Skeletal muscle tissue (tissue), 4 donors: Measurements from ENCODE around the gene SH2D6. TPM values are rescaled to one million over a fixed set of nuclear protein-coding genes. Genes with fewer than 3 reads are reported as not detected.

ENCODE experiments used
- H3K27ac ChIP-seq: one replicate; pipeline ENCODE4 v1.7.0; 2013; ENCODE audit warnings: mild to moderate bottlenecking, low read depth, low read length, inconsistent platforms
- H3K27me3 ChIP-seq, 3 donors: one replicate each; pipeline ENCODE4 v1.7.0; 2013; ENCODE audit warnings: low read length in 3 of 3; ENCODE audit not compliant: control insufficient read depth in 3 of 3, insufficient read depth in 3 of 3
- H3K36me3 ChIP-seq, 3 donors: one replicate each; pipeline ENCODE4 v1.7.0; 2013; ENCODE audit warnings: low read length in 3 of 3; ENCODE audit not compliant: control insufficient read depth in 3 of 3, insufficient read depth in 3 of 3
- H3K4me1 ChIP-seq, 3 donors: one replicate each; pipeline ENCODE4 v1.7.0; 2013; ENCODE audit warnings: low read length in 3 of 3, mild to moderate bottlenecking in 3 of 3; ENCODE audit not compliant: control insufficient read depth in 3 of 3, insufficient read depth in 3 of 3
- H3K4me3 ChIP-seq, 3 donors: one replicate each; pipeline ENCODE4 v1.7.0; 2013; ENCODE audit warnings: low read length in 3 of 3
- H3K9ac ChIP-seq, 3 donors: one replicate each; pipeline ENCODE4 v1.7.0; 2013; ENCODE audit warnings: low read length in 3 of 3, mild to moderate bottlenecking in 3 of 3, moderate library complexity in 2 of 3, low read depth in 1 of 3
- H3K9me3 ChIP-seq, 3 donors: one replicate each; pipeline ENCODE4 v1.7.0; 2013; ENCODE audit warnings: low read length in 3 of 3; ENCODE audit not compliant: control insufficient read depth in 3 of 3
- total RNA-seq: library from RNA; depleted of rRNA; stranded (reverse); fragments of >200 nt; gene quantifications from one replicate; pipeline ENCODE4 v1.2.3, GENCODE V29; 2014
- donor health status: Osteomylitis.

The SH2D6 gene
- total RNA-seq, 1 donor from 2014 or later, result not detected

DNA sequence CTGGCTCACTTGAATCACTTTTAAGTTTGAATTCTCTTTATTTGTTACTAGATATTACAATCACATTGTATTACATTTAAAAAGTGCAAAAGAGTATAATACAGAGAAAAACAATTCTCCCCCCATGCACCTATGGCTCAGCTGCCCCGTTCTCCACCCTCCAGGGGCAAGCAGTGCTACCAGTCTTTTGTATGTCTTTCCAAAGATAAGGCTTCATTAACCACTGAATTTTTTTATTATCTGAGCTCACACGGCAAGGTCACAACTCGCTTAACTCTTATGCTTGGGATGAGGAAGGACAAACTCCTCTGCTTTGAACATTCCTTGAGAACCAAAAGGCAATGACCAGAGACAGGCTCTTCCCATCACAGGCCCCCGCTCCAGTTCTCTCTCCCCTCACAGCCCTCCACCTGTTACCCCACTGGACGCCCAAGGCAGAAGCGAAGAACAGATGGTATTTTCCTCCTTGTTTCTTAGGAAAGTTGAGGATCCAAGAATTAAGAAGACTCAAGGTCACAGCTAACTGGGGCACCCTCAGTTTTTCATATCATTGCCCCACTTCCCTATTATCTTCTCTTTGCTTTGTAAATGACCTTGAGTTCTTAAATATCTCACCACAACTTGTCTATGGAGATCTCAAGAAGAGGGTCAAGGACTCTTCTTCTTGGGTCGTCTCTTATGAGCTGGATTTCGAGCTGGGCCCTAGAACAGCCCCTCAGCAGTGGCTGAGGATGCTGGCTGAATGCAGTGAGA, 30.1 kb downstream of the SH2D6 start:
- Histone ChIP-seq H3K4me1 (peaks cover 2 to 9% (median 3%) of the 10 kb centered on the region in 3 donors), H3K4me3 (no peak overlapping the region), H3K9ac (no peak overlapping the region), H3K36me3 (no peaks in the 10 kb centered on the region), H3K27me3 (no peaks in the 10 kb centered on the region), H3K27ac (no peak overlapping the region), H3K9me3 (no peaks in the 10 kb centered on the region)

DNA sequence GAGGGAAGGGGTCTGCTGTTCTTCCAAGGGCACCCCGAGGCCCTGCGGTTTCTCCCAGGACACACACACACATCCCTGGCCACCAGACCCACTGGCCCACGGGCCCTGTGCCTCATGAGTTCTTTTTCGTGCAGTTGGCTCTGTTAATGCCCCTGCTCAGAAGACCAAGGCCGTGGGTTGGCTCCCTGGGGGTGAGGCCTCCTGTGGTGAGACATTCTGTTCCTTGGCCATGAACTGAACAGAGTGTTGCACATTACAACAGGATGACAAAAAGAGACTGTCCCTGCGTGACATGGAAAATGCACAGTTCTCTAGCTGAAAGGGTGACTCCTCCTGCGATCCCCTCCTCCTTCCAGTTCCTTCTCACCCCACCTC, 30.7 kb downstream of the SH2D6 start:
- Histone ChIP-seq H3K4me3 (no peak overlapping the region), H3K27me3 (no peaks in the 10 kb centered on the region), H3K27ac (no peak overlapping the region), H3K36me3 (no peaks in the 10 kb centered on the region), H3K4me1 (peaks cover 2 to 9% (median 3%) of the 10 kb centered on the region in 3 donors), H3K9me3 (no peaks in the 10 kb centered on the region), H3K9ac (no peak overlapping the region)

DNA sequence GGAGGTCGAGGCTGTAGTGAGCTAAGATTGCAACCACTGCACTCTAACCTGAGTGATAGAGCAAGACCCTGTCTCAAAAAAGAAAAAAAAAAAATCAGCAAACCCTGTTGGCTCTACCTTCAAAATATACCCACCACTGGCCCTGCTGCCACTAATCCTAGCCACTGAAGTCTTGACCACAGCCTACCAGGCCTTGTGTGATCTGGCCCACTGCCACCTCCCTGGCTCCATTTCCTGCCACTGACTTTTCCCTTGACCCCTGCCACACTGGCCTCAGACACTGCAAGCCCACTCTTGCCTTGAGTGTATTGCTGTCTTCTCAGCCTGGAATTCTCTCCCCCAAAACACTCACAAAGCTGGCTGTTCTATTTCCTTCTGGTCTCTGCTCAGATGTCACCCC, 33.7 kb downstream of the SH2D6 start:
- H3K9me3 ChIP-seq, result no peaks in the 10 kb centered on the region

DNA sequence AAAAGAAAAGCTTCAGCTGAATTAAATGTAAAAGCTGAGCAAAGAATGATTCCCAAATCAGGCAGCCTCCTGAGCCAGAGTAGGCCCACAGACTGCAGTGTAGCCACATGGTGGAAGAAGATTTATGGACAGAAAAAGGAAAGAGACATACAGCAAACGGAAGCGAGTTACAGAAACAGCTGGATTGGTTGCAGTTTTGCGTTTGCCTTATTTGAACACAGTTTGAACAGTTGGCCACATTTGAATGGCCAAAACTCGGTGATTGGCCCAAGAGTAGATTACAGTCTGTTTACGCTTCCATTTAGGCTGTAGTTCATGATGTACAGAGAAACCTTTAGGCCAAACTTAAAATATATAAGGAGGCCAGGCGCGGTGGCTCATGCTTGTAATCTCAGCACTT, 35.1 kb downstream of the SH2D6 start:
- Histone ChIP-seq H3K9me3 (no peaks in the 10 kb centered on the region), H3K9ac (no peak overlapping the region), H3K27ac (no peak overlapping the region), H3K4me3 (no peak overlapping the region), H3K27me3 (no peaks in the 10 kb centered on the region), H3K4me1 (no peaks in the 10 kb centered on the region), H3K36me3 (no peaks in the 10 kb centered on the region)

More for the DNA sequence above, 33.7 kb downstream of the SH2D6 start:
- H3K9ac ChIP-seq, result no peak overlapping the region
- H3K27me3 ChIP-seq, result no peaks in the 10 kb centered on the region
- no peak overlapping the region for H3K4me3 ChIP-seq
- no peaks in the 10 kb centered on the region for H3K4me1 ChIP-seq
- H3K27ac ChIP-seq, result no peak overlapping the region
- no peaks in the 10 kb centered on the region for H3K36me3 ChIP-seq

GRCh38 chr2:85455552-85456090, 37.1 kb downstream of the SH2D6 start:
- H3K27ac ChIP-seq, result no peak overlapping the region
- no peaks in the 10 kb centered on the region for H3K4me1 ChIP-seq
- H3K27me3 ChIP-seq, result no peaks in the 10 kb centered on the region
- H3K9ac ChIP-seq, result no peak overlapping the region
- H3K36me3 ChIP-seq, result no peaks in the 10 kb centered on the region
- no peaks in the 10 kb centered on the region for H3K9me3 ChIP-seq
- no peak overlapping the region for H3K4me3 ChIP-seq

DNA sequence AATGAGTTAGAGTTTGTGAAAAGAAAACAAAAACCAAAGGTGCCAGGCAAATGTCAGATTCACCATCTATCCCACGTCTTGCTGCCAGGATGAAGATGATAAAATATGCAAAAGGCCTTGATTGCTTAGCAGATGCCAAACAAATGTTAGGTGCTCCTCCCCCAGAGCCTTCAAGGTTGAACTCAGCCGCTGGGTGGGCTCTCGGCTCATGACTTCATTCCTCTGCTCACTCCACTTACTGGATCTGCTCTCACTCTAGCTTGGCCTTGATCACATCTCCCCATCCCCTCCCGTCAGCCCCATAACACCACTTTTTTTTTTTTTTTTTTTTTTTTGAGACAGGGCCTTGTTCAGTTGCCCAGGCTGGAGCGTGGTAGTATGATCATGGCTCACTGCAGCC, 38.5 kb downstream of the SH2D6 start:
- Histone ChIP-seq H3K36me3 (no peaks in the 10 kb centered on the region), H3K9ac (no peak overlapping the region), H3K27ac (no peak overlapping the region), H3K4me1 (no peaks in the 10 kb centered on the region), H3K4me3 (no peak overlapping the region), H3K27me3 (no peaks in the 10 kb centered on the region), H3K9me3 (no peaks in the 10 kb centered on the region)

DNA sequence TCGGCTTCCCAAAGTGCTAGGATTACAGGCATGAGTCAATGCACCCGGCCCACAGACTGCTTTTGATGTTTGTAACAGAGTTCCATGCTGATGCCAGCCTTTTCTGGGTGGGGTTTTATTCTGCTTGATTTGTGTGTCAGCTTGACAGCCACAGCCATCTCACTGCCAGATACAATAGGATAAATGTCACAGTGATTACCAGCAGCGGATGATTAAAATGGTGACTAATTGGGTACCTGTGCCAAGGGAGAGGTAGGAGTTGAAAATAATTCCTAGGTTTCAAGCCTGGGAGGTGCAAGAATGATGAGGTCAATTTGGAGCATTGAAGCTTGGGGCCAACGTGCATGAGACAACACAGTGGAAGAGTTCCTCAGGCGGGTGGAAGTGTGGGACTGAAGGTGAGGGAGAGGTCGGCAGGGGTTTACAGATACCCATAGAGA, 39.4 kb downstream of the SH2D6 start:
- H3K27me3 ChIP-seq, result no peaks in the 10 kb centered on the region
- H3K9ac ChIP-seq, result no peak overlapping the region
- no peaks in the 10 kb centered on the region for H3K4me1 ChIP-seq
- H3K4me3 ChIP-seq, result no peak overlapping the region
- H3K27ac ChIP-seq, result no peak overlapping the region
- no peaks in the 10 kb centered on the region for H3K9me3 ChIP-seq
- no peaks in the 10 kb centered on the region for H3K36me3 ChIP-seq

DNA sequence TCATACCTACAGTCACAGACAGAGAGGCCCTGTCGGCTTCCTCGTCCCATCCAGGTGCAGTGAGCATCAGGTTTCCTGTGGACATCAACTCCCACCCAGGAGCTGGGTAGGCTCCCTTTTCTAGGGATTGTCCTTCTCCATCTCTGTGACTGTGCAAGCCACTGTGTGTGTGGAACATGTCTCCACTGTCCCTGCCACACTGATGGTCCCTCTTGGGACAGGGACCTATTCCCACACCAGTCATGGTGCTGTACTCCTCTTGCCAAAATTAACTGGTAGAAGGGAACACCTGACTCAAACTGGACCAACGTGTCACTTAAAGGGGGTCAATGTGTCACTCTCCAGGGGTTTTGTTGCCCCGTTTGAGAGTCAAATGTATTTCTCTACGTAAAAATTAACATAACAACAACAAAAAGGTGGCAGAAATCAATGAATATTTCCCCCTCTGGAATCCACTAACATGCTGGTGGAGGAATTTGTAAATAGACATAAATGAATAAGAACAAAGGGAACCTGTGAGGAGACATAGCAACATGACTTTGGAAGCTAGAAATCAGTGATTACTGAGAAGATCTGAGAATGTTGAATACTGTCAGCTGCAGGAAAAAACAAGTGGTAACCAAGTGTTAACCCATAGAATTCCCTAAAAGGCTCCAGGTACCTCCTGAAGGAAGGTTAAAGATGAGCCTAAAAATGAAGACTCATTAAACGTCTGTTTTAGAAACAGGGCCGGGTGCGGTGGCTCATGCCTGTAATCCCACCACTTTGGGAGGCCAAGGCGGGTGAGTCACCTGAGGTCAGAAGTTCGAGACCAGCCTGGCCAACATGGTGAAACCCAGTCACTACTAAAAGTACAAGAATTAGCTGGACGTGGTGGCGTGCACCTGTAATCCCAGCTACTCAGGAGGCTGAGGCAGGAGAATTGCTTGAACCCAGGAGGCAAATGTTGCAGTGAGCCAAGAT, 40.4 kb downstream of the SH2D6 start:
- H3K4me1 ChIP-seq, result no peaks in the 10 kb centered on the region
- no peak overlapping the region for H3K27ac ChIP-seq
- H3K36me3 ChIP-seq, result no peaks in the 10 kb centered on the region
- H3K9ac ChIP-seq, result no peak overlapping the region
- H3K27me3 ChIP-seq, result no peaks in the 10 kb centered on the region
- H3K9me3 ChIP-seq, result no peaks in the 10 kb centered on the region
- H3K4me3 ChIP-seq, result no peak overlapping the region

DNA sequence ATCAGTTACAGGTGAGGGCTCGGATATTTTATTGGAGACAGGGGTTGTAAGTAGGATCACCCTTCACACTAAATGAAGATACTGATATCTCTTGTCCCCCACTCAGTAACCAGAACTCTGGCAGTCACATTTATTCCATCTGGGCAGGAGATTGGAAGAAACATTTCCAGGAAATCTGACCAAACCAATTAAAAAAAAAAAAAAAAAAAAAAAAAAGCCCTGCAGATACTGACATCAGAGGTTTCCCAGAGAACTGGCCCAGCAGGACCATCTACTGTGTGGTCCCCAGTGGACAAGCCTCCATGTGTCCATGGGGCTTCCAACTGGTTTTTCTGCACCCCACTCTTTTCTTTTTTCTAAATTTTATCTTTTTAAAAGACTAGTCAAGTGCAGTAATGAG, 41.3 kb downstream of the SH2D6 start:
- no peaks in the 10 kb centered on the region for H3K4me1 ChIP-seq
- no peaks in the 10 kb centered on the region for H3K27me3 ChIP-seq
- H3K36me3 ChIP-seq, result no peaks in the 10 kb centered on the region
- H3K4me3 ChIP-seq, result no peak overlapping the region
- no peak overlapping the region for H3K9ac ChIP-seq
- no peak overlapping the region for H3K27ac ChIP-seq
- no peaks in the 10 kb centered on the region for H3K9me3 ChIP-seq

GRCh38 chr2:85462322-85462721, 43.8 kb downstream of the SH2D6 start:
- Histone ChIP-seq H3K27me3 (no peaks in the 10 kb centered on the region), H3K36me3 (no peaks in the 10 kb centered on the region), H3K27ac (no peak overlapping the region), H3K4me1 (no peaks in the 10 kb centered on the region), H3K9ac (no peak overlapping the region), H3K9me3 (no peaks in the 10 kb centered on the region), H3K4me3 (no peak overlapping the region)
